Measurements from ENCODE around the gene BNC2. TPM values are rescaled to one million over a fixed set of nuclear protein-coding genes. Genes with fewer than 3 reads are reported as not detected.
A peak's percentile ranks its signal among the peaks of the same experiment; 100 is the strongest.

Gene BNC2
- total and polyA plus RNA-seq, 2 of the 4 experiments (the other 2 are of a cell fraction), result 15.5 to 45.2 TPM

- Histone ChIP-seq H2AFZ (replicated peaks; ENCODE audit: low read length, poor library complexity) (no peak overlapping the region), H3K27ac (ENCODE audit: insufficient read depth, low read length) (no peak overlapping the region), H4K5ac (ENCODE audit: low read depth, low read length) (no peak overlapping the region), H3K9ac (ENCODE audit: low read depth, low read length) (no peak overlapping the region), H4K91ac (ENCODE audit: insufficient read depth, low read depth, low read length) (no peak overlapping the region), H3K9me1 (ENCODE audit: insufficient read depth, low read length) (no peaks in the 10 kb centered on the region; the same call in 1 of the 2 replicates), H3K56ac (ENCODE audit: extremely low read depth, insufficient read depth, low read length) (no peak overlapping the region), H3K4me1 (ENCODE audit: control insufficient read depth, insufficient read depth, low read length) (no peaks in the 10 kb centered on the region), H2AK9ac (replicated peaks; ENCODE audit: low read depth, low read length, poor library complexity) (no peak overlapping the region), H2BK20ac (ENCODE audit: low read depth, low read length) (no peak overlapping the region), H3K4me3 (ENCODE audit: insufficient read depth, low read depth, low read length) (no peak overlapping the region), H3K79me1 (ENCODE audit: low read depth in 1 of 2, low read length in 2 of 2) (peaks cover 35 to 61% of the 10 kb centered on the region in 2 experiments), H3K27me3 (ENCODE audit: control insufficient read depth, insufficient read depth, low read length) (no peaks in the 10 kb centered on the region), H3K4ac (ENCODE audit: low read depth, low read length) (no peak overlapping the region), H2AK5ac (ENCODE audit: low read depth, low read length) (no peak overlapping the region), H3K14ac (replicated peaks; ENCODE audit: low read depth, low read length) (0 out of 2 replicates have a peak overlapping the region, but pooled peaks have one; percentile 26), H3K18ac (ENCODE audit: low read depth, low read length) (no peak overlapping the region), H3K23ac (ENCODE audit: low read depth, low read length) (0 out of 2 replicates have a peak overlapping the region, but pooled peaks have one; percentile 19), H2BK5ac (ENCODE audit: low read depth, low read length, poor library complexity, severe bottlenecking) (no peak overlapping the region), H3K4me2 (ENCODE audit: low read depth, low read length) (no peak overlapping the region), H3K36me3 (ENCODE audit: control insufficient read depth, insufficient read depth, low read length) (peaks cover 6% of the 10 kb centered on the region), H2BK120ac (ENCODE audit: low read depth, low read length) (no peak overlapping the region), H4K20me1 (ENCODE audit: insufficient read depth, low read length) (no peaks in the 10 kb centered on the region; the same call in 1 of the 2 replicates), H2BK15ac (ENCODE audit: low read depth, low read length) (no peak overlapping the region), H3K9me3 (ENCODE audit: control insufficient read depth, insufficient read depth, low read length) (no peaks in the 10 kb centered on the region), H4K8ac (ENCODE audit: low read depth in 2 of 2, low read length in 2 of 2) (no peak overlapping the region)
- intact Hi-C loops (cut with micrococcal nuclease) (no loop called here), dilution Hi-C loops (cut with HindIII; ENCODE audit: low sequenced_read_pairs, unreplicated experiment) (no loop called here), in situ Hi-C loops (cut with MboI; ENCODE audit: low sequenced_read_pairs) (no loop called here)
- no peak for ATAC-seq (ENCODE audit: low read depth)
- ChIA-PET CTCF (no interaction called here), POLR2A (ENCODE audit: unreplicated experiment) (no interaction called here)
- no TSS peak for BruUV-seq (replicated peaks)
- no peak for DNase-seq
- TF ChIP-seq RAD21 (IDR thresholded peaks at IDR 0.05; ENCODE audit: low read length) (no peak), USF2 (IDR thresholded peaks at IDR 0.05; ENCODE audit: low read depth, low read length) (no peak), MXI1 (IDR thresholded peaks at IDR 0.05; ENCODE audit: borderline replicate concordance, low read depth, low read length) (no peak), SMC3 (IDR thresholded peaks at IDR 0.05; ENCODE audit: low read depth, low read length) (no peak), NFE2L2 (IDR thresholded peaks at IDR 0.05; ENCODE audit: low read depth, low read length) (no peak), MAZ (IDR thresholded peaks at IDR 0.05; ENCODE audit: borderline replicate concordance, low read depth, low read length) (no peak), ELK1 (IDR thresholded peaks at IDR 0.05; ENCODE audit: borderline replicate concordance, low read depth, low read length) (no peak), CEBPB (IDR thresholded peaks at IDR 0.05; ENCODE audit: low read depth, low read length) (no peak), POLR2A (IDR thresholded peaks at IDR 0.05; ENCODE audit: low read depth, low read length) (no peak), BHLHE40 (IDR thresholded peaks at IDR 0.05; ENCODE audit: low read depth, low read length) (no peak), FOS (IDR thresholded peaks at IDR 0.05; ENCODE audit: low read depth, low read length) (no peak), MAFK (IDR thresholded peaks at IDR 0.05; ENCODE audit: low read depth, low read length) (no peak), RFX5 (IDR thresholded peaks at IDR 0.05; ENCODE audit: low read depth, low read length) (no peak), RCOR1 (IDR thresholded peaks at IDR 0.05; ENCODE audit: insufficient replicate concordance, low read length) (no peak), CTCF (conservative IDR thresholded peaks at IDR 0.05; ENCODE audit: low read depth, low read length) (no peak), CHD1 (IDR thresholded peaks at IDR 0.05; ENCODE audit: low read depth, low read length) (no peak)
- WGBS, 2 experiments (ENCODE audit: extremely low coverage in 2 of 2, insufficient read length in 1 of 2), result no CpG with 5 or more reads among the region's 4 CpGs
Measured at GRCh38 chr9:16773116-16773515, 97.4 kb downstream of the BNC2 start.
